ENCODE data around the gene GAS6.
A peak's percentile ranks its signal among the peaks of the same experiment; 100 is the strongest.

Gene GAS6

GRCh38 chr13:113836768-113837559 is 26.9 kb downstream of the GAS6 start:
- CTCF ChIA-PET, result no interaction called here
- peak overlapping the region; percentile 96 for H3K27ac ChIP-seq (ENCODE audit: extremely low read depth, low read depth, low read length)
- TF ChIP-seq ZNF274 (IDR thresholded peaks at IDR 0.05; ENCODE audit: low read length), result no peak
- no peak for TF ChIP-seq ZNF274 (tag by site-specific recombination; IDR thresholded peaks at IDR 0.05; ENCODE audit: borderline replicate concordance)
- peak; percentile 14 for TF ChIP-seq ZNF398 (tag by site-specific recombination; IDR thresholded peaks at IDR 0.05)
- peak; percentile 52; the same call in 1 of the 2 replicates for TF ChIP-seq ZNF513 (tag by site-specific recombination; IDR thresholded peaks at IDR 0.05)
- TF ChIP-seq ELK4 (IDR thresholded peaks at IDR 0.05; ENCODE audit: borderline replicate concordance, low read depth, low read length), result no peak
- TF ChIP-seq ZNF16 (tag by site-specific recombination; IDR thresholded peaks at IDR 0.05; ENCODE audit: low read depth), result no peak
- TF ChIP-seq ZNF561 (tag by site-specific recombination; IDR thresholded peaks at IDR 0.05; ENCODE audit: borderline replicate concordance), result peak; percentile 15; the same call in 1 of the 2 replicates
- TF ChIP-seq ZNF18 (tag by site-specific recombination; IDR thresholded peaks at IDR 0.05), result no peak
- TF ChIP-seq PRDM4 (tag by site-specific recombination; IDR thresholded peaks at IDR 0.05), result peak; percentile 15; the same call in 1 of the 2 replicates
- no peak; the same call in 1 of the 2 replicates for TF ChIP-seq ATF2 (tag by site-specific recombination; IDR thresholded peaks at IDR 0.05; ENCODE audit: low read depth)
- no peak for TF ChIP-seq ZNF664 (tag by site-specific recombination; IDR thresholded peaks at IDR 0.05)
- peak; percentile 82; the same call in 1 of the 2 replicates for TF ChIP-seq PATZ1 (tag by site-specific recombination; IDR thresholded peaks at IDR 0.05)
- TF ChIP-seq RBAK (tag by site-specific recombination; IDR thresholded peaks at IDR 0.05), result no peak
- peak; percentile 15; the same call in 1 of the 2 replicates for TF ChIP-seq ZEB2 (tag by site-specific recombination; IDR thresholded peaks at IDR 0.05)
- TF ChIP-seq ZNF548 (tag by site-specific recombination; IDR thresholded peaks at IDR 0.05), result no peak
- TF ChIP-seq ZNF223 (tag by site-specific recombination; IDR thresholded peaks at IDR 0.05), result no peak
- no peak for TF ChIP-seq ZNF155 (tag by site-specific recombination; IDR thresholded peaks at IDR 0.05)
- TF ChIP-seq IKZF3 (tag by site-specific recombination; IDR thresholded peaks at IDR 0.05), result no peak
- no peak for TF ChIP-seq ZNF239 (tag by site-specific recombination; IDR thresholded peaks at IDR 0.05)
- no peak for TF ChIP-seq ZNF600 (tag by site-specific recombination; IDR thresholded peaks at IDR 0.05)
- TF ChIP-seq ZNF2 (tag by site-specific recombination; IDR thresholded peaks at IDR 0.05), result 0 out of 2 replicates have a peak, but pooled peaks have one; percentile 38
- TF ChIP-seq ZNF48 (tag by site-specific recombination; IDR thresholded peaks at IDR 0.05), result no peak
- TF ChIP-seq ZNF175 (tag by site-specific recombination; IDR thresholded peaks at IDR 0.05), result no peak
- no peak for TF ChIP-seq ZNF133 (tag by site-specific recombination; IDR thresholded peaks at IDR 0.05)
- no peak for TF ChIP-seq GLI4 (tag by site-specific recombination; IDR thresholded peaks at IDR 0.05)

More at GRCh38 chr13:113836768-113837559, 26.9 kb downstream of the GAS6 start:
- H3K9me3 ChIP-seq (ENCODE audit: control insufficient read depth, insufficient read depth, low read depth, low read length), result no peaks in the 10 kb centered on the region
- POLR2A ChIA-PET, result interaction anchor here (1.0 to 1.2 kb wide), 2 partner anchors 10 to 27 kb away, joined by 3 read pairs; partner anchors contain the start of gene GAS6
- H3K4me1 ChIP-seq (ENCODE audit: control insufficient read depth, insufficient read depth, low read length), result peaks cover 7% of the 10 kb centered on the region
- H3K36me3 ChIP-seq (ENCODE audit: control insufficient read depth in 2 of 2, insufficient read depth in 1 of 2, low read length in 2 of 2), result peaks cover 0 to 16% of the 10 kb centered on the region in 2 experiments; a peak in 1 of 3 replicates
- no peak overlapping the region for H3K4me3 ChIP-seq (ENCODE audit: low read depth, low read length)

All from HEK293 (cell line).